Endodermal cell (in vitro differentiated cells): ENCODE measurements around the gene SLAMF1. TPM values are rescaled to one million over a fixed set of nuclear protein-coding genes. Genes with fewer than 3 reads are reported as not detected.

ENCODE experiments used
- DNase-seq: peaks from one replicate; pipeline ENCODE4 v3.0.0-alpha.2; 2017
- H3K27ac ChIP-seq: 2 replicates; pipeline ENCODE4 v1.5.1; 2013; ENCODE audit warnings: mild to moderate bottlenecking, low read depth, low read length, moderate library complexity
- H3K27me3 ChIP-seq: 2 replicates; pipeline ENCODE4 v1.6.1; 2013; ENCODE audit warnings: mild to moderate bottlenecking, low read length, moderate library complexity; ENCODE audit not compliant: insufficient read depth, control insufficient read depth, poor library complexity, severe bottlenecking
- H3K36me3 ChIP-seq: 2 replicates; pipeline ENCODE4 v1.7.0; 2013; ENCODE audit warnings: mild to moderate bottlenecking, low read length, moderate library complexity; ENCODE audit not compliant: control insufficient read depth, insufficient read depth
- H3K4me1 ChIP-seq: one replicate; pipeline ENCODE4 v1.7.0; 2013; ENCODE audit warnings: low read length; ENCODE audit not compliant: control insufficient read depth, insufficient read depth
- H3K4me3 ChIP-seq: 2 replicates; pipeline ENCODE4 v1.5.1; 2013; ENCODE audit warnings: mild to moderate bottlenecking, low read length, moderate library complexity
- H3K9ac ChIP-seq: 2 replicates; pipeline ENCODE4 v1.6.1; 2013; ENCODE audit warnings: mild to moderate bottlenecking, low read length, moderate library complexity; ENCODE audit not compliant: poor library complexity, severe bottlenecking; ENCODE audit errors: extremely low read depth
- H3K9me3 ChIP-seq: 2 replicates; pipeline ENCODE4 v1.6.1; 2013; ENCODE audit warnings: mild to moderate bottlenecking, low read length, moderate library complexity; ENCODE audit not compliant: control insufficient read depth
- H3K27ac Mint-ChIP-seq: 2 replicates; pipeline ENCODE4 v1.8.0; 2020; ENCODE audit warnings: mixed read lengths
- H3K27me3 Mint-ChIP-seq: 2 replicates; pipeline ENCODE4 v1.8.0; 2021; ENCODE audit warnings: mild to moderate bottlenecking, mixed read lengths; ENCODE audit not compliant: insufficient read depth
- H3K36me3 Mint-ChIP-seq: 2 replicates; pipeline ENCODE4 v1.8.0; 2020; ENCODE audit warnings: low read depth, mixed read lengths
- H3K4me1 Mint-ChIP-seq: 2 replicates; pipeline ENCODE4 v1.8.0; 2020; ENCODE audit warnings: mixed read lengths
- H3K4me3 Mint-ChIP-seq: 2 replicates; pipeline ENCODE4 v1.8.0; 2020; ENCODE audit warnings: mild to moderate bottlenecking, moderate library complexity, mixed read lengths
- H3K9me3 Mint-ChIP-seq: 2 replicates; pipeline ENCODE4 v1.8.0; 2020; ENCODE audit warnings: mild to moderate bottlenecking, mixed read lengths
- WGBS, 2 experiments: methylation state at CpG; one replicate each; pipeline versions ENCODE4 v1.1.5 to v1.1.7; 2013; ENCODE audit warnings: missing lambda C conversion rate in 2 of 2, mixed read lengths in 1 of 2; ENCODE audit not compliant: insufficient coverage in 1 of 2, insufficient read length in 1 of 2; 5-methylcytosine and 5-hydroxymethylcytosine counted together
- total RNA-seq, 2 donors: library from RNA; stranded (reverse); fragmentation: NEBNext Ultra II Directional in 1 of 2; extraction: Animal tissue kit (Norgen Biotek cat#: 25700) in 1 of 2; gene quantifications; 2 replicates in 1 of 2; 3 replicates in 1 of 2; pipeline ENCODE4 v1.2.1, GENCODE V29; 2021
- TF ChIP-seq, protein P1 (sequence below): fragments of 200-600 bp; sonication (generic); conservative IDR thresholded peaks from 2 replicates; pipeline ENCODE4 v1.5.0; 2021; ENCODE audit warnings: antibody characterized with exemption, mild to moderate bottlenecking

The SLAMF1 gene
- total RNA-seq, 2 donors from 2014 or later: not detected

DNA sequence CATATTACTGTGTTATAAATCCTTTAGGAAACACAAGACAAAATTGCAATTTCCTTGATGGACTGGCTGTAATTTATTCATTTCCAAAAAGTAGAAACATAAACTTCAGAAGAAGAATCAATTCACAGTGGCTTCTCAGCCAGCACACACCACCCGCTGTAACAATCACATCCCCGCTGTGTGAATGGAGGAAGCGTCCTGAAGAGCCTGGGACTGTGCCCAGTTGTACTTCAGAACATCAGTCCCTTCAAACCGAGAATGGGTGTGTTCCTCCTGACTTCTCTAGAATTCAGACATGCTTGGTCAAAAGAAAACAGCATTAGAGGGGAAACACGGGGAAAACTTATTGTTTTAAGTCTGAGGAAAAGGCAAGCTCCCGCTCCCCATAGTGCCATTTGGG, 38.8 kb downstream of the SLAMF1 start:
- H3K9me3 Mint-ChIP-seq: peaks cover 27% of the 10 kb centered on the region
- no peak overlapping the region for H3K27ac Mint-ChIP-seq
- WGBS, 2 experiments: 84 to 92% methylated on average over 3 to 6 of the region's 6 CpGs
- H3K27me3 Mint-ChIP-seq: no peaks in the 10 kb centered on the region
- no peak overlapping the region for H3K4me3 ChIP-seq
- TF ChIP-seq, protein P1, sequence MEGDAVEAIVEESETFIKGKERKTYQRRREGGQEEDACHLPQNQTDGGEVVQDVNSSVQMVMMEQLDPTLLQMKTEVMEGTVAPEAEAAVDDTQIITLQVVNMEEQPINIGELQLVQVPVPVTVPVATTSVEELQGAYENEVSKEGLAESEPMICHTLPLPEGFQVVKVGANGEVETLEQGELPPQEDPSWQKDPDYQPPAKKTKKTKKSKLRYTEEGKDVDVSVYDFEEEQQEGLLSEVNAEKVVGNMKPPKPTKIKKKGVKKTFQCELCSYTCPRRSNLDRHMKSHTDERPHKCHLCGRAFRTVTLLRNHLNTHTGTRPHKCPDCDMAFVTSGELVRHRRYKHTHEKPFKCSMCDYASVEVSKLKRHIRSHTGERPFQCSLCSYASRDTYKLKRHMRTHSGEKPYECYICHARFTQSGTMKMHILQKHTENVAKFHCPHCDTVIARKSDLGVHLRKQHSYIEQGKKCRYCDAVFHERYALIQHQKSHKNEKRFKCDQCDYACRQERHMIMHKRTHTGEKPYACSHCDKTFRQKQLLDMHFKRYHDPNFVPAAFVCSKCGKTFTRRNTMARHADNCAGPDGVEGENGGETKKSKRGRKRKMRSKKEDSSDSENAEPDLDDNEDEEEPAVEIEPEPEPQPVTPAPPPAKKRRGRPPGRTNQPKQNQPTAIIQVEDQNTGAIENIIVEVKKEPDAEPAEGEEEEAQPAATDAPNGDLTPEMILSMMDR: no peak
- H3K36me3 ChIP-seq: no peaks in the 10 kb centered on the region
- H3K36me3 Mint-ChIP-seq: no peaks in the 10 kb centered on the region
- H3K4me1 Mint-ChIP-seq: peaks cover 22% of the 10 kb centered on the region
- no peaks in the 10 kb centered on the region for H3K4me1 ChIP-seq
- no peak overlapping the region for H3K27ac ChIP-seq
- peaks cover 28% of the 10 kb centered on the region for H3K9me3 ChIP-seq
- no peak for DNase-seq
- H3K9ac ChIP-seq: no peak overlapping the region
- H3K4me3 Mint-ChIP-seq: no peak overlapping the region
- H3K27me3 ChIP-seq: no peaks in the 10 kb centered on the region

DNA sequence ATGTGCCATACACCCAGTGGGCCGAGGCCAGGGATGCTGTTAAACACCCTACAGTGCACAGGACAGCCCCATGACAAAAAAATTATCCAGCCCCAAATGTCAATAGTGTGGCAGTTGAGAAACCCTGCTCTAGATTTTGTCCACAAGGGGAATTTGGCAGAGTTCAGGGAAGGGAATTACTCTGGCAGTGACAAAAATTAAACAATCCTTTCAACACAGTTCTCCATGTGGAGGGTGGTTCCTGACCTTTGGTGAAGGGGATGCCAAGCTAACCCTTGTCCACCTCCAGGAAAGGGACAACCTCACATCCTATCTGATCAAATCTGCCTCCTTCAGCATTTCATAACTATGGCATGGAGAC, 39.2 kb downstream of the SLAMF1 start:
- Mint-ChIP-seq H3K4me1 (peaks cover 22% of the 10 kb centered on the region), H3K9me3 (peaks cover 31% of the 10 kb centered on the region), H3K27me3 (no peaks in the 10 kb centered on the region), H3K36me3 (no peaks in the 10 kb centered on the region), H3K27ac (no peak overlapping the region), H3K4me3 (no peak overlapping the region)
- no peaks in the 10 kb centered on the region for H3K4me1 ChIP-seq
- H3K36me3 ChIP-seq: no peaks in the 10 kb centered on the region
- WGBS, 2 experiments: 100% methylated on average over 1 of the region's 1 CpG; no CpG with 5 or more reads in 1 of the 2 experiments
- no peaks in the 10 kb centered on the region for H3K27me3 ChIP-seq
- no peak for DNase-seq
- no peak overlapping the region for H3K9ac ChIP-seq
- H3K4me3 ChIP-seq: no peak overlapping the region
- H3K9me3 ChIP-seq: peaks cover 32% of the 10 kb centered on the region
- no peak overlapping the region for H3K27ac ChIP-seq
- TF ChIP-seq, protein P1: no peak

DNA sequence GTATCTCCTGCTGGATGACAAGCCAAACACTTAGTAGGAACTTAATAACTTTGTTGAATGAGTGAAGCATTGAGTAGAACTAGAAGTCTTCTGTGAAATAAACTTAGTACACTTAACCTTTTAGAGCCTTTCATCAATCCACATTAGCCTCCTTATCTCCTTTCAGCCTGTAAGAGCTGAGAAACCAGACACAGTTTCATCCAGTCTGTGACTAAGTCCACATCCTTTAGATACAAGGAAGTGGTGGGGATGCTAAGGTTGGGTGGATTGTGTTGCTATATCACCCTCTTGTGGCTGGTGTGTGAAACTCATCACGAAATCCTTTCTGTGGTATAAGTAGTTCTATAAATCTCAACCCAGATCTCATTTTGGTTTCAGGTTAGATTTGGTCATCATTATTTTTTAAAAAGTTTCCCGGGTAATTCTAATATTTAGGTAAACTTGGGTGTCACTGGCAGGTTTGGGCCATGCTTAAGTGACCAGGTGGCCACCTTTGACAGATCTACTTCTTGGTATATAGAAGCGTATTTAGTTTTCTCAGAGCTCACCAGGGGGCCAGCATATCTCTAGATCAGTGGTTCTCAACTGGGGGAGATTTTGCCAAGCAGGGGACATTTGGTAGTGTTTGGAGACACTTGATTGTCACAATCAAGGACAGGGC, 39.7 kb downstream of the SLAMF1 start:
- Histone ChIP-seq H3K9me3 (peaks cover 37% of the 10 kb centered on the region), H3K27ac (no peak overlapping the region), H3K9ac (no peak overlapping the region), H3K36me3 (no peaks in the 10 kb centered on the region), H3K4me1 (no peaks in the 10 kb centered on the region), H3K4me3 (no peak overlapping the region), H3K27me3 (no peaks in the 10 kb centered on the region)
- H3K9me3 Mint-ChIP-seq: peaks cover 35% of the 10 kb centered on the region
- no peak overlapping the region for H3K27ac Mint-ChIP-seq
- TF ChIP-seq, protein P1: peak; percentile 89
- no peaks in the 10 kb centered on the region for H3K27me3 Mint-ChIP-seq
- no peak overlapping the region for H3K4me3 Mint-ChIP-seq
- peak; percentile 71 for DNase-seq
- H3K36me3 Mint-ChIP-seq: no peaks in the 10 kb centered on the region
- H3K4me1 Mint-ChIP-seq: peaks cover 20% of the 10 kb centered on the region
- WGBS, 2 experiments: 41 to 55% methylated on average over 2 to 3 of the region's 3 CpGs
